Kidney tubule cell (primary cell): Measurements from ENCODE around the gene XPNPEP1.

Experiments used
- DNase-seq: peaks from one replicate; pipeline ENCODE4 v3.0.0-alpha.2; 2018; ENCODE audit warnings: low spot score

The XPNPEP1 gene

GRCh38 chr10:109947111-109947920, 24.0 kb upstream of the XPNPEP1 start:
- DNase-seq: no peak

- DNase-seq: no peak
Observed at GRCh38 chr10:109946680-109947079, 23.4 kb upstream of the XPNPEP1 start.

GRCh38 chr10:109945473-109946177, 22.3 kb upstream of the XPNPEP1 start:
- DNase-seq: no peak

GRCh38 chr10:109944613-109945012, 21.3 kb upstream of the XPNPEP1 start:
- no peak for DNase-seq

GRCh38 chr10:109941236-109941862, 18.0 kb upstream of the XPNPEP1 start:
- peak; percentile 11 for DNase-seq

- no peak for DNase-seq
Observed at GRCh38 chr10:109940553-109940952, 17.2 kb upstream of the XPNPEP1 start.

- no peak for DNase-seq
Observed at GRCh38 chr10:109940117-109940516, 16.8 kb upstream of the XPNPEP1 start.

- no peak for DNase-seq
Observed at GRCh38 chr10:109939315-109939961, 16.1 kb upstream of the XPNPEP1 start.

- no peak for DNase-seq
Observed at GRCh38 chr10:109937460-109938065, 14.3 kb upstream of the XPNPEP1 start.

GRCh38 chr10:109934958-109935793, 11.9 kb upstream of the XPNPEP1 start:
- no peak for DNase-seq

- DNase-seq: no peak
Observed at GRCh38 chr10:109933984-109934565, 10.8 kb upstream of the XPNPEP1 start.

- DNase-seq: no peak
Observed at GRCh38 chr10:109932968-109933367, 9.7 kb upstream of the XPNPEP1 start.

GRCh38 chr10:109932391-109932790, 9.1 kb upstream of the XPNPEP1 start:
- no peak for DNase-seq

GRCh38 chr10:109931163-109931562, 7.9 kb upstream of the XPNPEP1 start:
- DNase-seq: no peak

GRCh38 chr10:109929501-109930219, 6.3 kb upstream of the XPNPEP1 start:
- DNase-seq: no peak

- DNase-seq: no peak
Observed at GRCh38 chr10:109928475-109928891, 5.2 kb upstream of the XPNPEP1 start.

- DNase-seq: no peak
Observed at GRCh38 chr10:109926825-109927224, 3.5 kb upstream of the XPNPEP1 start.

GRCh38 chr10:109926061-109926745, 2.9 kb upstream of the XPNPEP1 start:
- no peak for DNase-seq

- no peak for DNase-seq
Observed at GRCh38 chr10:109924967-109925620, 1.8 kb upstream of the XPNPEP1 start.
